ENCODE measurements around the gene PROS1. TPM values are rescaled to one million over a fixed set of nuclear protein-coding genes. Genes with fewer than 3 reads are reported as not detected.
"Not testable (repeated sequence)": the region's sequence is repeated elsewhere in the genome, so short reads cannot be mapped to it uniquely, and the experiment has no call there.

The PROS1 gene
- total RNA-seq, 4 donors from 2014 or later = 20.0 to 84.4 (median 39.9) TPM

DNA sequence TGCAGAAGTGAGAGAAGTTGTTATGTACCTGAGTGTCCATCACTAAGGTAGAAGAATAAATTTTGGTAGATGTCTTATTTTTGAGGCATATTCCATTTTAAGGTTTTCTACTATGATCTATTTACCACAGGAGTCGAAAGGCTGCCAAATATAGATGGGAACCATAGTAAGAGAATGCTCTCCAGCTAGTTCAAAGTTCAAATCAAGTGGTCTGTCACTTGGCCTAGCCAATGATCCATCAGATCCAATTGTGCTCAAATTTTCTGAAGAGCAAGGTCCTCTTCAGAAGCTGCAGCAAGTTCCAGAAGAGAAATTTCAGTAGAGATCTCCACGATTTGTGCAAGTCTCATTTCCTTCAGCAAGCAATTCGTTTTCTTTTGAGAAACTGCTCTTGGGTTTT is 10.9 kb downstream of the PROS1 start:
- 70 to 78% methylated on average over 3 of the region's 3 CpGs for WGBS, 2 donors
- Histone ChIP-seq H3K36me3 (no peaks in the 10 kb centered on the region), H3K9me3 (no peaks in the 10 kb centered on the region), H3K27me3 (no peaks in the 10 kb centered on the region), H3K4me1 (no peaks in the 10 kb centered on the region), H3K27ac (no peak overlapping the region), H3K4me3 (replicated peaks in 1 of 3) (no peak overlapping the region)
- no peak for DNase-seq
- TF ChIP-seq, protein P1, sequence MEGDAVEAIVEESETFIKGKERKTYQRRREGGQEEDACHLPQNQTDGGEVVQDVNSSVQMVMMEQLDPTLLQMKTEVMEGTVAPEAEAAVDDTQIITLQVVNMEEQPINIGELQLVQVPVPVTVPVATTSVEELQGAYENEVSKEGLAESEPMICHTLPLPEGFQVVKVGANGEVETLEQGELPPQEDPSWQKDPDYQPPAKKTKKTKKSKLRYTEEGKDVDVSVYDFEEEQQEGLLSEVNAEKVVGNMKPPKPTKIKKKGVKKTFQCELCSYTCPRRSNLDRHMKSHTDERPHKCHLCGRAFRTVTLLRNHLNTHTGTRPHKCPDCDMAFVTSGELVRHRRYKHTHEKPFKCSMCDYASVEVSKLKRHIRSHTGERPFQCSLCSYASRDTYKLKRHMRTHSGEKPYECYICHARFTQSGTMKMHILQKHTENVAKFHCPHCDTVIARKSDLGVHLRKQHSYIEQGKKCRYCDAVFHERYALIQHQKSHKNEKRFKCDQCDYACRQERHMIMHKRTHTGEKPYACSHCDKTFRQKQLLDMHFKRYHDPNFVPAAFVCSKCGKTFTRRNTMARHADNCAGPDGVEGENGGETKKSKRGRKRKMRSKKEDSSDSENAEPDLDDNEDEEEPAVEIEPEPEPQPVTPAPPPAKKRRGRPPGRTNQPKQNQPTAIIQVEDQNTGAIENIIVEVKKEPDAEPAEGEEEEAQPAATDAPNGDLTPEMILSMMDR (IDR thresholded peaks at IDR 0.05) = no peak
- no peak for TF ChIP-seq POLR2A (IDR thresholded peaks at IDR 0.05)
- intact Hi-C loops (cut with DNase I) = no loop called here

DNA sequence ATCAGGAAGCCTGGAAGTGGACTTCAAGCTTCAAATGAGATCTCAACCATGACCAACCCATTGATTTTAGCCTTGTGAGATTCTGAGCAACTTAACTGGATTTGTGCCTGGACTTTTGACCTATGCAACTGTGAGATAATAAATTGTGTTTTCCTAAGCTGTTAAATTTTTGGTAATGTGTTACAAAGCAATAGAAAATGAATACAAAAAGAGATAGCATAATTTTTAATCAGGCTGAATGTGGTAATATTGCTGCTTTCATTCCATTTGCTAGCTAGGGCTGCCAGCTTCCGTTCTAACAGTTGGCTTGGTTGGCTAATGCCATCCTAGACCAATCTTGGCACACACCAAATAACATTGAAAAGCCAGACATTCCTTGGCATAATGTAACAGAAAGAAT is 12.2 kb downstream of the PROS1 start:
- Histone ChIP-seq H3K4me1 (no peaks in the 10 kb centered on the region), H3K27ac (no peak overlapping the region), H3K9me3 (no peaks in the 10 kb centered on the region), H3K27me3 (no peaks in the 10 kb centered on the region), H3K36me3 (no peaks in the 10 kb centered on the region), H3K4me3 (replicated peaks in 1 of 3) (no peak overlapping the region)
- 87 to 90% methylated on average over 1 of the region's 1 CpG for WGBS, 2 donors
- TF ChIP-seq, protein P1 (IDR thresholded peaks at IDR 0.05) = no peak
- no peak for TF ChIP-seq POLR2A (IDR thresholded peaks at IDR 0.05)
- intact Hi-C loops (cut with DNase I) = no loop called here
- DNase-seq = no peak

DNA sequence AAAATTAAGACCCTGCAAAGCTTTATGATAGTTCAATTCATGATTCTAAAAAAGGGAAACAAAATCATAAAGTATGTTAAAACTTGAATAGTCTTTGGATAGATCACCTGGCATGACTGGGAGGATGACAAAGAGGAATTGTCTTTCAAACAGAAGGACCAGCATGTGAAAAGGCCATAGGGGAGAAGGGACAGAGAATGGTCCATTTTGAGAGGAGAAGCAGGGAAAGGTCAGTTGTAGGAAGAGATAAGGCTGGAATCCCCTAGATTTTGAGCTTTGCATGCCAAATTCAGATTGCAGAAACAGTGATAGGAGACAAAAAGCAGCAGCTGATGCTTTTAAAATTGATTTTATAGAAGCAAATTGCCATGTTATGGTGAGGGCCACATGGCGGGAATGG is 12.7 kb downstream of the PROS1 start:
- Histone ChIP-seq H3K4me1 (no peaks in the 10 kb centered on the region), H3K36me3 (no peaks in the 10 kb centered on the region), H3K27me3 (no peaks in the 10 kb centered on the region), H3K4me3 (replicated peaks in 1 of 3) (no peak overlapping the region), H3K9me3 (no peaks in the 10 kb centered on the region), H3K27ac (no peak overlapping the region)
- no peak for DNase-seq
- WGBS, 2 donors = 89 to 93% methylated on average over 1 of the region's 1 CpG
- TF ChIP-seq POLR2A (IDR thresholded peaks at IDR 0.05) = no peak
- TF ChIP-seq, protein P1 (IDR thresholded peaks at IDR 0.05) = no peak
- intact Hi-C loops (cut with DNase I) = no loop called here

DNA sequence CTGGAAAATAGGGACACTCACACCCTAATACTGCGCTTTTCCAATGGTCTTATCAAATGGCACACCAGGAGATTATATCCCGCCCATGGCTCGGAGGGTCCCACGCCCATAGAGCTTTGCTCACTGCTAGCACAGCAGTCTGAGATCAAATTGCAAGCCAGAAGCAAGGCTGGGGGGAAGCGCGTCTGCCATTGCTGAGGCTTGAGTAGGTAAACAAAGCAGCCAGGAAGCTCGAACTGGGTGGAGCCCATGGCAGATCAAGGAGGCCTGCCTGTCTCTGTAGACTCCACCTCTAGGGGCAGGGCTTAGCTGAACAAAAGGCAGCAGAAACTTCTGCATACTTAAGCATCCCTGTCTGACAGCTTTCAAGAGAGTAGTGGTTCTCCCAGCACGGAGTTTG is 23.7 kb downstream of the PROS1 start:
- DNase-seq; intact Hi-C loops (cut with DNase I); H3K4me1 ChIP-seq; H3K4me3 ChIP-seq (replicated peaks in 1 of 3); H3K27me3 ChIP-seq; H3K27ac ChIP-seq; H3K9me3 ChIP-seq; H3K36me3 ChIP-seq: not testable (repeated sequence)
- WGBS, 2 donors = 92 to 93% methylated on average over 8 of the region's 8 CpGs

DNA sequence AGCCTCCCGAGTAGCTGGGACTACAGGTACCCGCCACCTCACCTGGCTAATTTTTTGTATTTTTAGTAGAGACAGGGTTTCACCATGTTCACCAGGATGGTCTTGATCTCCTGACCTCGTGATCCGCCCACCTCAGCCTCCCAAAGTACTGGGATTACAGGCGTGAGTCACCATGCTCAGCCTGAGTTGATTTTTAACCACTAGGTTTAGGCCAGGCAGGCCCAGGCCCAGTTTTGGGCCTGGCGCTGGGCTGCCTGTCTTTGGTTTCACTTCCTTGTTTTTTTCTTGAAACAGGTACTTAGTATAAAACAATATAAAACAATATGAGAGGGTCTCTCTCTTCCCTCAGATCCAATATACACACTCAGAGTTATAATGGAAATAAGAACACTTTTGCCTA is 36.2 kb downstream of the PROS1 start:
- H3K36me3 ChIP-seq; H3K9me3 ChIP-seq; H3K27ac ChIP-seq; H3K4me3 ChIP-seq (replicated peaks in 1 of 3); H3K27me3 ChIP-seq; intact Hi-C loops (cut with DNase I); H3K4me1 ChIP-seq; DNase-seq: not testable (repeated sequence)
- WGBS, 2 donors = 92 to 97% methylated on average over 6 of the region's 6 CpGs

DNA sequence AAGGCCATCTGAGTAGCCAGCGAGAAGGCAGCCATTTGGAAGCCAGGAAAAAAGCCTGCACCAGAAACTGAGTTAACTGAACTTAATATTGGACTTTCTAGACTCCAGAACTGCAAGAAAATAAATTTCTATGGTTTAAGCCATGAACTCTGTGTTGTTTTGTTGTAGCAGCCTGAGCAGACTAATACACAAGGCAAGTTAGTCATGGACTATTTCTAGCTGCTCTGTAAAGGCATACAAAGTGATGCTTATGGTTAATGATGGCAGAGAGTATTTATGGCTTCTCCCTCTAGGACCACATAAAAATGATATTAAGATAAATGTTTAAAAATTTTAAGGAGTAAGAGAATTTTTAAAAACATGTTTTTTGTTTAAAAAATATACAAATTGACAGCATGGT is 37.1 kb downstream of the PROS1 start:
- Histone ChIP-seq H3K27me3 (no peaks in the 10 kb centered on the region), H3K4me3 (replicated peaks in 1 of 3) (no peak overlapping the region), H3K4me1 (peaks cover 0 to 7% of the 10 kb centered on the region in 2 donors), H3K9me3 (no peaks in the 10 kb centered on the region), H3K27ac (no peak overlapping the region), H3K36me3 (no peaks in the 10 kb centered on the region)
- TF ChIP-seq POLR2A (IDR thresholded peaks at IDR 0.05) = no peak
- TF ChIP-seq, protein P1 (IDR thresholded peaks at IDR 0.05) = no peak
- 81 to 91% methylated on average over 1 of the region's 1 CpG for WGBS, 2 donors
- intact Hi-C loops (cut with DNase I) = no loop called here
- DNase-seq = no peak
